CD4-positive, CD25-positive, alpha-beta regulatory T cell (primary cell): ENCODE results near the gene TRIM41. TPM values are rescaled to one million over a fixed set of nuclear protein-coding genes. Genes with fewer than 3 reads are reported as not detected.
A peak's percentile ranks its signal among the peaks of the same experiment; 100 is the strongest.
"Not testable (repeated sequence)": the region's sequence is repeated elsewhere in the genome, so short reads cannot be mapped to it uniquely, and the experiment has no call there.

ENCODE experiments used
- ATAC-seq, 2 donors: fragments of 150-1000 bp; cut with Tn5 transposase; one replicate each; pipeline ENCODE4 v1.10.0; 2021; ENCODE audit warnings: low read depth in 2 of 2, moderate number of reproducible peaks in 2 of 2, moderate library complexity in 1 of 2
- DNase-seq, 3 donors: peaks; one replicate each; pipeline versions ENCODE4 v3.0.0 to v3.0.0-alpha.2; 2012 to 2022; ENCODE audit warnings: mixed read lengths in 1 of 3
- H3K27ac ChIP-seq: one replicate; pipeline ENCODE4 v1.7.0; 2013; ENCODE audit warnings: mild to moderate bottlenecking, low read length; ENCODE audit not compliant: insufficient read depth, poor library complexity, severe bottlenecking
- H3K27me3 ChIP-seq: one replicate; pipeline ENCODE4 v1.7.0; 2013; ENCODE audit warnings: low read length; ENCODE audit not compliant: control insufficient read depth, insufficient read depth
- H3K36me3 ChIP-seq: one replicate; pipeline ENCODE4 v1.7.0; 2013; ENCODE audit warnings: mild to moderate bottlenecking, low read length, moderate library complexity; ENCODE audit not compliant: control insufficient read depth, insufficient read depth
- H3K4me1 ChIP-seq: 2 replicates; pipeline ENCODE4 v1.7.0; 2013; ENCODE audit warnings: mild to moderate bottlenecking, low read length; ENCODE audit not compliant: insufficient read depth, control insufficient read depth, poor library complexity, severe bottlenecking
- H3K4me3 ChIP-seq: one replicate; pipeline ENCODE4 v1.7.0; 2013; ENCODE audit warnings: low read depth, mild to moderate bottlenecking, low read length, moderate library complexity
- H3K9me3 ChIP-seq, 2 experiments: 1 replicate in 1 of 2; 2 replicates in 1 of 2; pipeline ENCODE4 v1.7.0; 2013; ENCODE audit warnings: low read length in 2 of 2, mild to moderate bottlenecking in 1 of 2, moderate library complexity in 1 of 2; ENCODE audit not compliant: control insufficient read depth in 2 of 2
- H3K27ac Mint-ChIP-seq, 3 donors: one replicate each; pipeline ENCODE4 v1.8.0; 2020 to 2022; ENCODE audit warnings: mild to moderate bottlenecking in 3 of 3, mixed read lengths in 3 of 3, moderate library complexity in 2 of 3
- H3K27me3 Mint-ChIP-seq: one replicate; pipeline ENCODE4 v1.8.0; 2022; ENCODE audit warnings: mild to moderate bottlenecking, mixed read lengths
- H3K36me3 Mint-ChIP-seq: one replicate; pipeline ENCODE4 v1.8.0; 2020; ENCODE audit warnings: mixed read lengths
- H3K4me1 Mint-ChIP-seq, 4 donors: one replicate each; pipeline ENCODE4 v1.8.0; 2020 to 2022; ENCODE audit warnings: mixed read lengths in 4 of 4, mild to moderate bottlenecking in 1 of 4
- H3K4me3 Mint-ChIP-seq, 4 donors: one replicate each; pipeline ENCODE4 v1.8.0; 2020 to 2022; ENCODE audit warnings: mild to moderate bottlenecking in 4 of 4, mixed read lengths in 4 of 4, moderate library complexity in 3 of 4
- H3K9me3 Mint-ChIP-seq, 7 donors: one replicate each; pipeline ENCODE4 v1.8.0; 2020 to 2022; ENCODE audit warnings: mixed read lengths in 7 of 7, mild to moderate bottlenecking in 3 of 7, moderate library complexity in 2 of 7
- polyA plus RNA-seq, 4 donors: library from polyadenylated mRNA; unstranded; fragments of 300-500 nt; fragmentation: Illumina TruSeq; gene quantifications; one replicate each; pipeline ENCODE4 v1.2.3, GENCODE V29; 2021
- total RNA-seq: library from RNA; stranded (reverse); gene quantifications from one replicate; pipeline ENCODE4 v1.2.3, GENCODE V29; 2022

The TRIM41 gene
- total and polyA plus RNA-seq, 5 donors from 2014 or later, result 0.67 to 40.8 (median 1.0) TPM

- Mint-ChIP-seq H3K4me1 (peaks cover 0 to 14% (median 7%) of the 10 kb centered on the region in 4 donors), H3K9me3 (no peaks in the 10 kb centered on the region), H3K27ac (peak overlapping the region in 1 of 3 donors; percentile 48), H3K4me3 (no peak overlapping the region), H3K36me3 (peaks cover 7% of the 10 kb centered on the region), H3K27me3 (no peaks in the 10 kb centered on the region)
- no peaks in the 10 kb centered on the region for H3K9me3 ChIP-seq
- ATAC-seq (no peak), DNase-seq (no peak)
- H3K4me3 ChIP-seq, result no peak overlapping the region
- peaks cover 10% of the 10 kb centered on the region for H3K4me1 ChIP-seq
- no peak overlapping the region for H3K27ac ChIP-seq
- H3K27me3 ChIP-seq, result no peaks in the 10 kb centered on the region
- H3K36me3 ChIP-seq, result peaks cover 6% of the 10 kb centered on the region
These were observed 42.1 kb downstream of the TRIM41 start for GRCh38 chr5:181265092-181265671.

DNA sequence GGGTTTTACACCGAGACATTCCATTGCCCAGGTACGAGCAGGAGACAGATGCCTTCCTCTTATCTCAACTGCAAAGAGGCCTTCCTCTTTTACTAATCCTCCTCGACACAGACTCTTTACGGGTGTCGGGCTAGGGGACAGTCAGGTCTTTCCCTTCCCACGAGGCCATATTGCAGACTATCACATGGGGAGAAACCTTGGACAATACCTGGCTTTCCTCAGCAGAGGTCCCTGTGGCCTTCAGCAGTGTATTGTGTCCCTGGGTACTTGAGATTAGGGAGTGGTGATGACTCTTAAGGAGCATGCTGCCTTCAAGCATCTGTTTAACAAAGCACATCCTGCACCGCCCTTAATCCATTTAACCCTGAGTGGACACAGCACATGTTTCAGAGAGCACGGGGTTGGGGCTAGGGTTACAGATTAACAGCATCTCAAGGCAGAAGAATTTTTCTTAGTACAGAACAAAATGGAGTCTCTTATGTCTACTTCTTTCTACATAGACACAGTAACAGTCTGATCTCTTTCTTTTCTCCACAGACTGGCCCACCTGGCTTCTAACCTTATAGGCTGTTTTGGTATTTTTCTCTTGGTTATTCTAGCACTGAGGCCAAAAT lies 44.3 kb downstream of the TRIM41 start:
- H3K9me3 ChIP-seq, H3K36me3 ChIP-seq, DNase-seq, H3K36me3 Mint-ChIP-seq, H3K27me3 Mint-ChIP-seq, H3K4me1 ChIP-seq, H3K4me3 ChIP-seq, H3K27me3 ChIP-seq, H3K27ac ChIP-seq, ATAC-seq, H3K4me1 Mint-ChIP-seq, H3K9me3 Mint-ChIP-seq, H3K27ac Mint-ChIP-seq: not testable (repeated sequence)
- peak overlapping the region in 1 of 4 donors; percentile 79 for H3K4me3 Mint-ChIP-seq

- not testable (repeated sequence) for H3K9me3 ChIP-seq, H3K4me1 ChIP-seq, H3K4me3 Mint-ChIP-seq, H3K27me3 ChIP-seq, H3K27ac ChIP-seq, H3K4me1 Mint-ChIP-seq, H3K27me3 Mint-ChIP-seq, H3K27ac Mint-ChIP-seq, ATAC-seq, H3K4me3 ChIP-seq, H3K9me3 Mint-ChIP-seq, H3K36me3 ChIP-seq, H3K36me3 Mint-ChIP-seq, DNase-seq
These were observed 44.8 kb downstream of the TRIM41 start for GRCh38 chr5:181267907-181268306.

DNA sequence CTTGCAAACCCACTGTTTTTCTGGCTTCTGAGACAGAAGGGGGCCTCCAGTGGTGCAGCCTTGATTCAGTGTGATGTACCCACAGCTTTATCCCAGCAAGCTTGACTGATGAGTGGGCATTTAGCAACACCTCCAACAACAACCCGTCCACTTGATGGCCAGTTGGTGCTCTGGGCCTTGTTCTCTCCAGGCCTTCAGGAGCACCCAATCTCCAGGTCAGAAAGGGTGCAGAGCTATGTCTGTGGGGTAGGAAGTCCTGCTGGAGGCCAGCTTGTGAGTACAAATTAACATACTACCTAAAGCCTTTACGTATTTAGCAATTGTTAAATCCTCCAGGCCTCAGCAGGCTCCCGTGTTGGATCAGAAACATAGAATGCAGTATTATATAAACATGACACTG lies 48.0 kb downstream of the TRIM41 start:
- no peak overlapping the region for H3K4me3 Mint-ChIP-seq
- H3K27me3 Mint-ChIP-seq, result no peaks in the 10 kb centered on the region
- no peaks in the 10 kb centered on the region for H3K36me3 Mint-ChIP-seq
- no peaks in the 10 kb centered on the region for H3K9me3 Mint-ChIP-seq
- H3K27me3 ChIP-seq, result no peaks in the 10 kb centered on the region
- H3K4me1 Mint-ChIP-seq, result peaks cover 0 to 2% (median 0%) of the 10 kb centered on the region in 4 donors
- no peaks in the 10 kb centered on the region for H3K9me3 ChIP-seq
- no peaks in the 10 kb centered on the region for H3K36me3 ChIP-seq
- H3K27ac Mint-ChIP-seq, result no peak overlapping the region
- ATAC-seq (no peak), DNase-seq (no peak)
- H3K27ac ChIP-seq, result no peak overlapping the region
- no peaks in the 10 kb centered on the region for H3K4me1 ChIP-seq
- H3K4me3 ChIP-seq, result no peak overlapping the region

DNA sequence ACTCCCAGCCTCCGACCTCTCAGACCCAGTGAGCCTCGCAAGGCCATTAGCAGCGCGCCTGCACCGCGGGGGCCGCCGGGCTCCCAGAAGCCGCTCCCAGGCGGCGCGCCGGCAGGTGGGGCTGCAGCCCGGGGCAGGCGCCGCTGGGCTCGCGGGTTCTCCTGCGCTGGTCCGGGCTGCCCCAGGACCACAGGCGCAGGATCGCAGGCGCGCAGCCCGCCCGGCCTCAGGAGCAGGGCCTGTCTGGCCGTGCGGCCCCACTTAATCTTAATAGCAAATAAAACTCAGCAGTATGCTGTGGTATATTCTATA lies 50.3 kb downstream of the TRIM41 start:
- not testable (repeated sequence) for H3K27me3 Mint-ChIP-seq, H3K9me3 ChIP-seq, H3K4me1 Mint-ChIP-seq, ATAC-seq, H3K4me3 Mint-ChIP-seq, H3K4me3 ChIP-seq, H3K27ac ChIP-seq, H3K27me3 ChIP-seq, H3K36me3 Mint-ChIP-seq, H3K9me3 Mint-ChIP-seq, H3K4me1 ChIP-seq, H3K27ac Mint-ChIP-seq, DNase-seq, H3K36me3 ChIP-seq

DNA sequence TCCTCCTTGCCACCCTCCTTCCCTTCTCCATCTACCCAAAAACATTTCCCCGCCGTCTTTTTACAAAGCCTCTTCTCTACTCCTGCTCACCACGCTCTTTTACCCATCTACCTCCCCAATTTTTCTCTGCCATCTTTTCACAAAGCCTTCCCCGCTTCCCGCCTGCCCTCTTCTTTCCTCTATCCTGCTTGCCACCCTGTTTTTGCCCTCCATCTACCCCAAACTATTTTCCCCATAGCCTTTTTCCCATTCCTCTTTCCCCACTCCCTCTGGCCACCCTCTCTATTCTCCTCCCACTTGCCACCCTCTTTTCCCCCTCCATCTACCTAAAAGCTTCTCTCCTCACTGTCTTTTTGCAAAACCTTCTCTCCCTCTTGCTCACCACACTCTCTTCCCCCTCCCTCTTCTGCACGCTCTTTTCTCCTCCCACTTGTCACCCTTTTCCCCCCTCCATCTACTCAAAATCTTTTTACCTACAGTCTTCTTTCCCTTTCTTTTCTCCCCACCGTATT lies 57.2 kb downstream of the TRIM41 start:
- H3K4me3 ChIP-seq, result no peak overlapping the region

DNA sequence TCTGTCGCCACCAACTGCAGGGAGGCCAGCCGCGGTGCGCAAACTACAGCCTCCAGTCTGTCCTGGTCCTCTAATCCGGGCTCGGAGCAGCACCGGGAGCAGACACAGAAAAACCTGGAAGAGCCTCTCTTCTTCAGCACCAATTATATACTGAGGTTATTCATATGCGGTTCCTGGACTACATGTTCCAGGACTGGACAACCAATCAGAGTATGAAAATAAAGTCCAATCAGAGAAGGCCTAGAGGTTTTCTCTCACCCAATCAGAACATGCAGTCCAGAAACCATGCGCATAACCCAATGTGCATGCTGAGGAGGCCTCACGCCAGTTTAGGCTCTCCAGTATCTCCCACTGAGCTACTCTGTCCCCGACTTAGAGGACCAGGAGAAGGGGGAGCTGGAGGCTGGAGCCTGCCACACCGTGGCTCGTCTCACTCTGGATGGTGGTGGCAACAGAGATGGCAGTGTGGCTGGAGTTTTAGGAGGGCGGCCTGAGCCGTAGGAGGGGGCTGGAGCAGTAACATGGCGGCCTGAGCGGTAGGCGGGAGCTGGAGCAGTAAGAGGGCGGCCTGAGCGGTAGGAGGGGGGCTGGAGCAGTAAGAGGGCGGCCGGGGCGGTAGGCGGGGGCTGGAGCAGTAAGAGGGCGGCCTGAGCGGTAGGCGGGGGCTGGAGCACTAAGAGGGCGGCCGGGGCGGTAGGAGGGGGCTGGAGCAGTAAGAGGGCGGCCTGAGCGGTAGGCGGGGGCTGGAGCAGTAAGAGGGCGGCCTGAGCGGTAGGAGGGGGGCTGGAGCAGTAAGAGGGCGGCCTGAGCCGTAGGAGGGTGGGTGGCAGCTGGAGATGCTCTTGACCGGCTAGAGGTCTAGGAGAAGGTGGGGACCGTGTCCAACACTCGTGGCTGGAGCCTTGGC lies 58.2 kb downstream of the TRIM41 start:
- no peaks in the 10 kb centered on the region for H3K9me3 ChIP-seq
- no peaks in the 10 kb centered on the region for H3K36me3 ChIP-seq
- Mint-ChIP-seq H3K27ac (no peak overlapping the region), H3K4me3 (no peak overlapping the region), H3K4me1 (no peaks in the 10 kb centered on the region), H3K9me3 (no peaks in the 10 kb centered on the region), H3K27me3 (peaks cover 12% of the 10 kb centered on the region), H3K36me3 (no peaks in the 10 kb centered on the region)
- DNase-seq (no peak), ATAC-seq (no peak)
- H3K27me3 ChIP-seq, result no peaks in the 10 kb centered on the region
- H3K4me3 ChIP-seq, result no peak overlapping the region
- H3K4me1 ChIP-seq, result no peaks in the 10 kb centered on the region
- H3K27ac ChIP-seq, result no peak overlapping the region

More for the DNA sequence above, 57.2 kb downstream of the TRIM41 start:
- no peaks in the 10 kb centered on the region for H3K9me3 Mint-ChIP-seq
- peaks cover 12% of the 10 kb centered on the region for H3K27me3 Mint-ChIP-seq
- no peak overlapping the region for H3K4me3 Mint-ChIP-seq
- no peak for ATAC-seq
- H3K27me3 ChIP-seq, result no peaks in the 10 kb centered on the region
- no peak for DNase-seq
- H3K36me3 Mint-ChIP-seq, result no peaks in the 10 kb centered on the region
- no peaks in the 10 kb centered on the region for H3K4me1 ChIP-seq
- H3K9me3 ChIP-seq, result no peaks in the 10 kb centered on the region
- no peak overlapping the region for H3K27ac Mint-ChIP-seq
- no peaks in the 10 kb centered on the region for H3K36me3 ChIP-seq
- no peaks in the 10 kb centered on the region for H3K4me1 Mint-ChIP-seq
- no peak overlapping the region for H3K27ac ChIP-seq
